Measurements from ENCODE around the gene MYOG.

Gene MYOG

GRCh38 chr1:203072002-203072602 lies 13.7 kb downstream of the MYOG start:
- DNase-seq (ENCODE audit: low read depth): no peak

DNA sequence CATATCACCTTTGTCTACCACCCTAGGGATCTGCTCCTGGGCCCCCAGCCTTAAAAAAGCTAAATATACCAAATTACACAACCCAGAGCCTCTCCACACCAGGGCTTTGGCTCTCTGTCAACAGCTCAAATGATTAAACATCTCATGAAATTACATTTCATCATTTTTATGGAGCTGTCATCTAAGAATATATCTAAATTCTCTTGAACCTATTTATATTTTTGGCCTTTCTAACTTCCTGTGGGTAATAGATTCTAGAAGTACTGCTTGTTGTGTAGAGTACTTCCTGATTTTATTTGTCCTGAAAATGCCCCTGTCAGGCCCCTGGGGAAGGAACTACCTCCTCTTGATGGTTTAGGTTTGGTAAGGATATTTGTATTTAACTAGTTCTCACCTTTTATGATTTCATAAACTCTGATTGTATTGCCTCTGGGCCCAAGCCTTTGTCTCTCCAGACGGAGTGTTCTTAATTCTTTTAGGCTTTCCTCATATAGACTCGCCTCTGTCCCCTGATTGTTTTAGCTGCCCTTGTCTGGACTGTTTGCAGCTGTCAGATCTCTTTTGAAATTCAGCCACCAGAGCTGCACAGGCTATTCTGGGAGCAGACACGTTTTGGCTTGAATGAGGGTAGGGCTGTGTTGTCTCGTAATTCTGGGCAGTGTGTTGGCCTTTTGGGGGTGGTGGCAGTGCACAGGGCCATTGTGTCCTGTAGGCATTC lies 16.6 kb downstream of the MYOG start:
- DNase-seq (ENCODE audit: low read depth): no peak

DNA sequence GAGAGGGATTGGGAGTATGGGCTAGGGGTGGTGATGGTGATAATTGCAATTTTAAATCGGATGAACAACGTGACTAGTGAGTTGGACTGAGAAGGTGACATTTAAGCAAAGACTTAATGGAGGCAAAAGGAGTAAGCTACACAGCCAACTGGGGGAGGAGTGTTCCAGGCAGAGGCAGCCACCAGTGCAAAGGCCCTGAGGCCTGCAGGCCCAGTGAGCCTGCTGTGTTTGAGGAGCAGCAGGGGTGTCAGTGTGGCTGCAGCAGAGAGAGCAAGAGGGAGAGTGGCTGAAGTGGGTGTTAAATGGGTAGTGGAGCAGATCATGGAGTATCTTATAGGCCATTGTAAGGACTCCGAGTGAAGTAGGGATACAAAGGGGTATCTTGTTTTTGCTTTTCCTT lies 18.8 kb downstream of the MYOG start:
- DNase-seq (ENCODE audit: low read depth): no peak

DNA sequence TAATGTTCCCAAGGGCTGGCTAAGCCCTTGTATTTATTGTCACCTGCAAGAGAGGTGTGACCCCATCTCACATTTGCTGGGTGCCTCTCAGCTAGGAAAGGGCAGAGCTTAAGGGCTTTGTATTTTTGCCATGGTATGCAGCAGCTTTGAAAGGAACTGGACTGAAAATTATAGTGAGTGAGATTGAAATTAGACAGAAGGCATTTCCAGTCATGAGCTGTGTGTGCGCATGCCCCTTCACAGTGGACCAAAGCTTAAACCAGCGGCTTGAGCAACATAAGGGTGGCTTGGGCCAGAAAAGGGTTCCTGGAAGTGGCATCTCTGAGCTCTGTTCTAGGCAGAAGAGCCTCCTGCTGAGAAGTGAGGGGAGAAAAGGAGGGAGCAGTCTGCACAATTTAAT lies 19.8 kb downstream of the MYOG start:
- no peak for DNase-seq (ENCODE audit: low read depth)

GRCh38 chr1:203065191-203065590 lies 20.6 kb downstream of the MYOG start:
- no peak for DNase-seq (ENCODE audit: low read depth)

GRCh38 chr1:203063287-203063686 lies 22.5 kb downstream of the MYOG start:
- no peak for DNase-seq (ENCODE audit: low read depth)

DNA sequence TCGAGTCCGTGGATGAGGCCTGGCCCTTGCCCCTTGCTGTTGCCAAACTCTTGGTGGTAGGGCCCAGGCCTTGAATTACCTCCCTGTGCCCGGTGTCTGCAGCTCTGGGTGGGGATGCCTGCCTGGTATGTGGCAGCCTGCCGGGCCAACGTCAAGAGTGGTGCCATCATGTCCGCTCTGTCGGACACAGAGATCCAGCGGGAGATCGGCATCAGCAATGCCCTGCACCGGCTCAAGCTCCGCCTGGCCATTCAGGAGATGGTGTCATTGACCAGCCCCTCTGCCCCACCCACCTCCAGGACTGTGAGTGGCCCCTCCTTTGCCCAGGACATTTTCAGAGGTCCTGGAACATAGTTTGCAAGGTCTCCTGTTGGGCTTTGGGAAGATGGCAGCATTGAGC lies 25.7 kb downstream of the MYOG start:
- DNase-seq (ENCODE audit: low read depth): no peak

DNA sequence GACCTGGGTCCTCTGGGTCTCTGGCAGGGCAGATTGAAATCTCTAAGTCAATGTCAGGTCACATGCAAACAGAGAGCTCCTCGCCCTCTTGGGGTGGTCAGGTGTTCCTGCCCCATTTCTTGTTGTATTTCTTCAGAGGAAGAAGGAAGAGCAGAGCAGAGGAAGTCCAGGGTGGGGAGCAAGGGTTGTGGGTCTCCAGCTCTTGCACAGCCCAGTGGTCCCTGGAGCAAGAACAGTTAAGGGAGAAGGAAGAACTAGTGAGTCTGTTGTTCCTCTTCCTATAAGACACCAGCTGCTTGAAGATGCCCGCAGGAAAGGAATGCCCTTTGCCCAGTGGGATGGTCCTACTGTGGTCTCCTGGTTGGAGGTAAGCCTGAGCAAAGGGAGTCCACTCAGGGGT lies 26.3 kb downstream of the MYOG start:
- no peak for DNase-seq (ENCODE audit: low read depth)

DNA sequence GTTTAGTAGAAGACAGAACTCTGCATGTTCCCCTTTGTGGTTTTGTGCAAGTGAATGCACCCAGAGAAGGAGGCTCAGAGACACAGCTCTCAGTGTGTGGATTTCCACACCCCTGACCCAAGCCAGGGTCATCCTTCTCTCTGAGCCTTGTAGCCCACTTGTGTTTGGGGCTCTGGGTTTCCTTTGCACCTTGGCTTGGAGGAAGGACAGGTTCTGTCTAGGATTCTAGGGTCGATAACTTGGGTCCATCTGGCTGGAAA lies 27.2 kb downstream of the MYOG start:
- no peak for DNase-seq (ENCODE audit: low read depth)

GRCh38 chr1:203057911-203058675 lies 27.7 kb downstream of the MYOG start:
- DNase-seq (ENCODE audit: low read depth): no peak

DNA sequence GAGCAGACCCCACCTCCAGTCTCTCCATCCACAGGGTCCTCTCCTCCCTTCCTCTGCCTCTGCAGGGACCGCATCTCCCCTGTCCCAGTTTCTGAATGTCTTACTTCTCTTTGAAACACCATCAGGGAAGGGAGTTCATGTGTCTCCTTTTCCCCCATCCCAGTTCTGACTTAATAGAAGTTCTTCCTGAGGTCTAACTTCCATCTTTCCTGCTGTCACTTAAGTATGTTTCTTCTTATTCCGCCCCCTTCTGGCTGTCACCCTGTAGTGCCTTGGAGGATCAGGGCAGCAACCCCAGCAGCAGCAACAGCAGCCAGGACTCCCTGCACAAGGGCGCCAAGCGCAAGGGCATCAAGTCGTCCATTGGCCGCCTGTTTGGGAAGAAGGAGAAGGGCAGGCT lies 29.3 kb downstream of the MYOG start:
- DNase-seq (ENCODE audit: low read depth): no peak

GRCh38 chr1:203056012-203056411 lies 29.8 kb downstream of the MYOG start:
- no peak for DNase-seq (ENCODE audit: low read depth)

- no peak for DNase-seq (ENCODE audit: low read depth)
These were observed 30.5 kb downstream of the MYOG start for GRCh38 chr1:203055161-203055799.

DNA sequence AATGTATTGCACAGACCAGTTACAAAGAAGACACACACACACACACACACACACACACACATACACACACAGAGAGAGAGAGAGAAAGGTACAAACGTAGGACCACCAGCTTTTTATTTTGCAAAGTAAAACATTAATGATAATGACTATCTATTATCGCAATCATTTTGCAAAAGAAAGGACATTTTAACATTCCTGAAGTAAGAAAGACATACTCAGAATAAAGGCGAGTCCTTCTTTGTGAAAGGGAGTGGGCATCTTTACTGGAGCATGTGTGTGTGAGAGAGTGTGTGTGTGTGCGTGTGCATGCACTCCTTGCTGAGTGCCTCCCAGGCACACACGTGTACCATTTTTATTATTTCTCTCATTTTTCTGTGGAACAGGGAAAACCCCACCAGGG lies 31.2 kb downstream of the MYOG start:
- no peak for DNase-seq (ENCODE audit: low read depth)

- DNase-seq (ENCODE audit: low read depth): no peak
These were observed 31.6 kb downstream of the MYOG start for GRCh38 chr1:203054184-203054583.

DNA sequence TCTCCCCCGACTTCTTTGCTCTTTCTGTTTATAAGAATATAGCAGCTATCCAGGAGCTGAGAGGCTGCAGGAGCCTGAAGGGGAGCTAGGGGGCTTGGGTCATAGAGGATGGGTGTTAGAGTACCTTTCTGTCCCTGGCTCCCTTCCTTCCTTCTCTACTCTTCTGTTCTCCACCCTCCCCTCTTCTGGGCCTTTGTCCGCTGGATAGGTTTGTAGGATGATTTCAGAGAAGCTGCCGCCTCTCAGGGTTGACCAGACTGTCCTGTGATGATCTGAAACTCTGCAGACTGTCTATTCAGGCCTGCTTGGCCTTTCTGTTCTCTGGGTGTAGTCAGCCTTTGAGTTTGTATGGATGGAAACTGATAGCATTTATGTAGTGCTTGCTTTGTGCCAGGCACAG lies 33.2 kb downstream of the MYOG start:
- DNase-seq (ENCODE audit: low read depth): no peak

GRCh38 chr1:203051841-203052324 lies 33.9 kb downstream of the MYOG start:
- DNase-seq (ENCODE audit: low read depth): no peak

DNA sequence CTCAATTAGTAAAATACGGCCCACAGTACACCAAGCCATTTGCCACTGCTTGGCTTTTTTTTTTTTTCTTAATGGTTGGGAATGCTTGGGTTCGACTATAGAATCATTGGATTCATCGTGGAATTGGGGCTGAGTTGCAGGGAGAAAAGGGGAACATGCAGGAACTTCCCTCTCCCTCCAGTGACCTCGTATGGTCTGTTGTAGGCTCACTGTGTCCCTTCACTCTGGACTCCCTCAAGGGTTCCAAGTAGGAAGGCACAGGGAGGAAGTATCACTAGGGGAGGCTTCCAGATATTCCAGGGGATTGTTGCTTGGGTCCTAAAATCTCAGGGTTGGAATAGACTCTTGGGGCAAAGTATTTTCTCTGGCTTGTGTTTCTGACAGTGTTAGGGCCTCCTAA lies 35.0 kb downstream of the MYOG start:
- no peak for DNase-seq (ENCODE audit: low read depth)

DNA sequence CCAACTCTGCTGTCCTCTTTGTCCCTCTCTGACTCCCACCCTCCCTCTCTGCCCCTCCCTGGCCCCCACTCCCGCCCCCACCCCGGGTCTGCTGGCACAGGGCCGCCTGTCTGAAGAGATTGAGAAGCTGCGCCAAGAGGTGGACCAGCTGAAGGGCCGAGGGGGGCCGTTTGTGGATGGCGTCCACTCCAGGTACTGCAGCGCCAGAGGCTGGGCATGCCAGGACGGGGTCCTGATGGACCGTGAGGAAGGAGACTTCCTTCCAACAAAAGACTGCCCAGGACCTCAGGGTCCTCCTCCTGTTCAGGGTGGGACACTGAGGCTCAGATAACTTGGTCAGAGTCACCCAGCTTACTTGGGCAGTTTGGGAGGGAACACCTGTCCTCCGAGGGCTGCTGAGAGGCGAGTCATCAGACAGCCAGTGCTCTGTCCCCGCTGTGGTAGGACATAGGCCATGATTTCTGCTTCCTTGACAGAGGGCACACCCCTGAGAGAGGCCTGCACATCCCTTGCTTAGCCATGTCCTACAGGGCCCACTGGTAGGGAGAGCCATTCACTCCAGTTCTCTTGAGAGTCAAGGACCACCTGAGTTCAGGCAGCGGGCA lies 36.1 kb downstream of the MYOG start:
- no peak for DNase-seq (ENCODE audit: low read depth)

GRCh38 chr1:203049077-203049476 lies 36.7 kb downstream of the MYOG start:
- no peak for DNase-seq (ENCODE audit: low read depth)

- DNase-seq (ENCODE audit: low read depth): no peak
These were observed 37.2 kb downstream of the MYOG start for GRCh38 chr1:203048555-203049051.

GRCh38 chr1:203048086-203048485 lies 37.7 kb downstream of the MYOG start:
- DNase-seq (ENCODE audit: low read depth): no peak

All from stimulated activated CD8-positive, alpha-beta memory T cell treated with anti-CD3 and anti-CD28 coated beads, Interleukin-4, amount 100 ng/mL, for 24 hours (primary cell).